NB4 (cell line): ENCODE data around the gene AUTS2.

Experiments
- DNase-seq: peaks from one replicate; pipeline ENCODE4 v3.0.0; 2010; ENCODE audit warnings: low read depth
- H3K4me3 ChIP-seq: one replicate; pipeline ENCODE4 v1.5.1; 2011; ENCODE audit warnings: mild to moderate bottlenecking, low read depth, low read length, moderate library complexity
- MYC ChIP-seq: IDR thresholded peaks from 2 replicates; pipeline ENCODE4 v1.6.1; 2011; ENCODE audit warnings: low read depth, low read length
- POLR2A ChIP-seq: IDR thresholded peaks from 2 replicates; pipeline ENCODE4 v1.6.1; 2011; ENCODE audit warnings: mild to moderate bottlenecking; ENCODE audit not compliant: insufficient read length; ENCODE audit errors: extremely low read depth
- TF ChIP-seq, protein P1 (sequence below): IDR thresholded peaks from 2 replicates; pipeline ENCODE4 v1.6.1; 2011; ENCODE audit warnings: low read depth, low read length
- TF ChIP-seq, protein P2 (sequence below): IDR thresholded peaks from one replicate; pipeline ENCODE4 v1.5.1; 2012; ENCODE audit warnings: low read depth, low read length

AUTS2 gene

GRCh38 chr7:70533614-70534013 lies 935.3 kb downstream of the AUTS2 start:
- TF ChIP-seq, protein P1, sequence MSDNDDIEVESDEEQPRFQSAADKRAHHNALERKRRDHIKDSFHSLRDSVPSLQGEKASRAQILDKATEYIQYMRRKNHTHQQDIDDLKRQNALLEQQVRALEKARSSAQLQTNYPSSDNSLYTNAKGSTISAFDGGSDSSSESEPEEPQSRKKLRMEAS: no peak
- TF ChIP-seq POLR2A (no peak), MYC (no peak)
- TF ChIP-seq, protein P2, sequence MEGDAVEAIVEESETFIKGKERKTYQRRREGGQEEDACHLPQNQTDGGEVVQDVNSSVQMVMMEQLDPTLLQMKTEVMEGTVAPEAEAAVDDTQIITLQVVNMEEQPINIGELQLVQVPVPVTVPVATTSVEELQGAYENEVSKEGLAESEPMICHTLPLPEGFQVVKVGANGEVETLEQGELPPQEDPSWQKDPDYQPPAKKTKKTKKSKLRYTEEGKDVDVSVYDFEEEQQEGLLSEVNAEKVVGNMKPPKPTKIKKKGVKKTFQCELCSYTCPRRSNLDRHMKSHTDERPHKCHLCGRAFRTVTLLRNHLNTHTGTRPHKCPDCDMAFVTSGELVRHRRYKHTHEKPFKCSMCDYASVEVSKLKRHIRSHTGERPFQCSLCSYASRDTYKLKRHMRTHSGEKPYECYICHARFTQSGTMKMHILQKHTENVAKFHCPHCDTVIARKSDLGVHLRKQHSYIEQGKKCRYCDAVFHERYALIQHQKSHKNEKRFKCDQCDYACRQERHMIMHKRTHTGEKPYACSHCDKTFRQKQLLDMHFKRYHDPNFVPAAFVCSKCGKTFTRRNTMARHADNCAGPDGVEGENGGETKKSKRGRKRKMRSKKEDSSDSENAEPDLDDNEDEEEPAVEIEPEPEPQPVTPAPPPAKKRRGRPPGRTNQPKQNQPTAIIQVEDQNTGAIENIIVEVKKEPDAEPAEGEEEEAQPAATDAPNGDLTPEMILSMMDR: no peak
- no peak overlapping the region for H3K4me3 ChIP-seq
- DNase-seq: no peak

DNA sequence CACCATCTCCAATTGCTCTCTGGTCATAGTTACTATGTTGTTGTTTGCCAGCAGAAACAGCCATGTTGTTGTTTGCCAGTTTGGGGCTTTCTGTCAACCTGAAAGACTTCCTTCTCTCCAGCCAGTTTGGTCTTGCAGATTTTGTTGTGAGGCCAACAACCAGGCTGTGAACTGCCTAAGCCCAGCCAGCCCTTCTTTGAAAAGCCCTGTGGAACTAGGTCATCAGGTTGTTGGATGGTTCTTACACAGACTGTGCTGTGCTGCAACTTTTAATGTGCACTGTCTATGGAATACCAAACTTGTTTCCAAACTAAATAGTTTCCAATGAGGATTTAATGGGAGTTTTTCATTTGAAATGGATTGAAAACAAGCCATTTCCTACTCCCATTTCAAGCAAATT lies 940.9 kb downstream of the AUTS2 start:
- no peak for DNase-seq
- H3K4me3 ChIP-seq: no peak overlapping the region
- TF ChIP-seq, protein P2: no peak
- TF ChIP-seq POLR2A: no peak
- TF ChIP-seq, protein P1: no peak
- no peak for TF ChIP-seq MYC

DNA sequence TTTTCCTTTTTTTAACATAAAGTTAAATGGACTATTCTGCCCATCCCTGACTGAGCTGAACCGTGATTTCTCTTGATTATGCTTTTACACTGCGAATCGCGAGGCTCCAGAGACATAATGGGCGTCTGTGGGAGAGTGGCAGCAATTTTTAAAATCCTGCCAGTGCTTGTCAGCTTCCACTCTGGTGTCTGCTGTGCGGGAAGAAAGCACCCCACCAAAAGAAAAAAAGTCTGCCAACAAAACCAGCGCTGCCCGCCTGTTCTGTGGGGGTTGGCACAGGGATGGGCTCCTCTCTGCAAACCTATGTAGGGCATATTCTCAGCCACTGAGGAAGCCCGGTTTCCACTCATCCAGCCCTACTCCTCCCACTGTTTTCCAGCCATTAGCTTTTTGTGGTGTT lies 941.3 kb downstream of the AUTS2 start:
- no peak overlapping the region for H3K4me3 ChIP-seq
- no peak for DNase-seq
- no peak for TF ChIP-seq MYC
- TF ChIP-seq, protein P1: no peak
- no peak for TF ChIP-seq POLR2A
- TF ChIP-seq, protein P2: no peak

GRCh38 chr7:70540641-70541040 lies 942.4 kb downstream of the AUTS2 start:
- no peak overlapping the region for H3K4me3 ChIP-seq
- TF ChIP-seq MYC: no peak
- TF ChIP-seq, protein P1: no peak
- no peak for TF ChIP-seq POLR2A
- TF ChIP-seq, protein P2: no peak
- no peak for DNase-seq

DNA sequence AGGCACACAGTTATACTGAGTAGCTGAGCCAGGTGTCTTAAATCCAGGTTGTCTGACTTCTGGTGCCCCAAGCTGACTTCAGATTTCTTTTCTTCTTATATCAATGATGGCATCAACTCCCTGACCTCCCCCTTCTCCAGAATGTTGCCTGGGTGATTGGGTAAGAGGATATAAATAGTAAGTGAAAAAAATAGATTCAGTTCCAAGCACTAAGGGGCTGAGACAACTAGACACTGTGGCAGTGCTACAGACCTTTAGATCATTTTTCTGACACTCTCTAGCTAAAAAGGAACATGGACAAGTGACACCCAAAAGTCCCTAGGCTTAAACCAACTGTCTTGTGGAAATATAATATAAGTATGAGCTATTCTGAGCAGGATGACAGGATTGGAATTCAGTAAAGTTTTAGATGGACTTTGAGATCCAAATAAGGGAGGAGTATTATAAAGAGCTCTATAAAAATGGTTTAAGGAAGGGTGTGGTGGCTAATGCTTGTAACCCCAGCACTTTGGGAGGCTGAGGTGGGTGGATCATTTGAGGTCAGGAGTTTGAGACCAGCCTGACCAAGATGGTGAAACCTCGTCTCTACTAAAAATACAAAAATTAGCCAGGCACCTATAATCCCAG lies 944.6 kb downstream of the AUTS2 start:
- no peak overlapping the region for H3K4me3 ChIP-seq
- TF ChIP-seq, protein P2: no peak
- TF ChIP-seq MYC (no peak), POLR2A (no peak)
- TF ChIP-seq, protein P1: no peak
- DNase-seq: no peak

GRCh38 chr7:70544016-70544415 lies 945.7 kb downstream of the AUTS2 start:
- no peak overlapping the region for H3K4me3 ChIP-seq
- TF ChIP-seq POLR2A: no peak
- no peak for TF ChIP-seq MYC
- DNase-seq: no peak
